PC-9 (cell line): ENCODE data around the gene MAPK8IP3. TPM values are rescaled to one million over a fixed set of nuclear protein-coding genes. Genes with fewer than 3 reads are reported as not detected.

Source experiments
- BruUV-seq: library from RNA; stranded (reverse); fragments of 400-500 nt; replicated peaks from 2 replicates; lab custom pipeline; 2021; lab: Mats Ljungman, UMichigan
- CTCF ChIA-PET: fragments of 300-600 bp; sonication (Branson Sonifier 250); formaldehyde crosslinking; loops from one replicate; lab custom pipeline; 2022; ENCODE audit warnings: antibody characterized with exemption; lab: Charles Lee
- POLR2A ChIA-PET: fragments of 300-600 bp; sonication (Branson Sonifier 250); formaldehyde crosslinking; loops from one replicate; lab custom pipeline; 2022; ENCODE audit warnings: antibody characterized with exemption; ENCODE audit not compliant: unreplicated experiment; lab: Charles Lee
- DNase-seq, 2 experiments: peaks; one replicate each; pipeline versions ENCODE4 v3.0.0 to v3.0.0-alpha.2; 2015 to 2022; ENCODE audit warnings: mixed read lengths in 1 of 2
- H2AFZ ChIP-seq: fragments of 200-600 bp; sonication (generic); 2 replicates; pipeline ENCODE4 v1.8.1; 2017; ENCODE audit warnings: antibody characterized with exemption
- H3F3A ChIP-seq: fragments of 200-600 bp; sonication (generic); 2 replicates; pipeline ENCODE4 v1.8.1; 2017; ENCODE audit warnings: antibody characterized with exemption, mild to moderate bottlenecking, low read depth; ENCODE audit not compliant: insufficient read depth
- H3K27ac ChIP-seq: fragments of 200-600 bp; sonication (generic); 2 replicates; pipeline ENCODE4 v1.6.1; 2016; ENCODE audit warnings: mixed run types
- H3K27me3 ChIP-seq: fragments of 200-600 bp; sonication (generic); 2 replicates; pipeline ENCODE4 v1.6.1; 2016; ENCODE audit warnings: low read depth, mixed run types; ENCODE audit not compliant: insufficient read depth
- H3K36me3 ChIP-seq: fragments of 200-600 bp; sonication (generic); 2 replicates; pipeline ENCODE4 v1.6.1; 2016; ENCODE audit warnings: low read depth, mixed run types
- H3K4me1 ChIP-seq: fragments of 200-600 bp; sonication (generic); replicated peaks from 2 replicates; pipeline ENCODE4 v1.6.1; 2016; ENCODE audit warnings: mixed run types; ENCODE audit not compliant: insufficient read depth
- H3K4me2 ChIP-seq: fragments of 200-600 bp; sonication (generic); 2 replicates; pipeline ENCODE4 v1.6.1; 2017; ENCODE audit warnings: mixed run types
- H3K4me3 ChIP-seq: fragments of 200-600 bp; sonication (generic); 2 replicates; pipeline ENCODE4 v1.6.1; 2016; ENCODE audit warnings: mixed run types
- H3K79me2 ChIP-seq: fragments of 200-600 bp; sonication (generic); 2 replicates; pipeline ENCODE4 v1.6.1; 2017; ENCODE audit warnings: low read depth, mixed run types
- H3K9me2 ChIP-seq: fragments of 200-600 bp; sonication (generic); 2 replicates; pipeline ENCODE4 v1.8.1; 2017; ENCODE audit warnings: mild to moderate bottlenecking; ENCODE audit not compliant: insufficient read depth
- H3K9me3 ChIP-seq: fragments of 200-600 bp; sonication (generic); 2 replicates; pipeline ENCODE4 v1.8.1; 2016; ENCODE audit warnings: low read depth; ENCODE audit not compliant: insufficient read depth
- H4K20me1 ChIP-seq: fragments of 200-600 bp; sonication (generic); 2 replicates; pipeline ENCODE4 v1.8.1; 2017; ENCODE audit not compliant: insufficient read depth
- EZH2 ChIP-seq: fragments of 200-600 bp; sonication (generic); IDR thresholded peaks from 2 replicates; pipeline ENCODE4 v1.8.0; 2017; ENCODE audit warnings: antibody characterized with exemption, low read depth
- intact Hi-C: fragments of 100-400 bp; cut with micrococcal nuclease; formaldehyde crosslinking; loops from one replicate; pipeline ENCODE4 v1.10.0; 2022; ENCODE audit not compliant: unreplicated experiment
- total RNA-seq: library from RNA; stranded (reverse); gene quantifications from 2 replicates; pipeline ENCODE4 v1.2.3, GENCODE V29; 2021
- TF ChIP-seq, protein P1 (sequence below): fragments of 200-600 bp; sonication (generic); conservative IDR thresholded peaks from 2 replicates; pipeline ENCODE4 v1.6.1; 2017; ENCODE audit warnings: mixed run types, antibody characterized with exemption, mild to moderate bottlenecking, moderate library complexity

MAPK8IP3 gene
- total RNA-seq, 1 experiment from 2014 or later = 125 TPM

DNA sequence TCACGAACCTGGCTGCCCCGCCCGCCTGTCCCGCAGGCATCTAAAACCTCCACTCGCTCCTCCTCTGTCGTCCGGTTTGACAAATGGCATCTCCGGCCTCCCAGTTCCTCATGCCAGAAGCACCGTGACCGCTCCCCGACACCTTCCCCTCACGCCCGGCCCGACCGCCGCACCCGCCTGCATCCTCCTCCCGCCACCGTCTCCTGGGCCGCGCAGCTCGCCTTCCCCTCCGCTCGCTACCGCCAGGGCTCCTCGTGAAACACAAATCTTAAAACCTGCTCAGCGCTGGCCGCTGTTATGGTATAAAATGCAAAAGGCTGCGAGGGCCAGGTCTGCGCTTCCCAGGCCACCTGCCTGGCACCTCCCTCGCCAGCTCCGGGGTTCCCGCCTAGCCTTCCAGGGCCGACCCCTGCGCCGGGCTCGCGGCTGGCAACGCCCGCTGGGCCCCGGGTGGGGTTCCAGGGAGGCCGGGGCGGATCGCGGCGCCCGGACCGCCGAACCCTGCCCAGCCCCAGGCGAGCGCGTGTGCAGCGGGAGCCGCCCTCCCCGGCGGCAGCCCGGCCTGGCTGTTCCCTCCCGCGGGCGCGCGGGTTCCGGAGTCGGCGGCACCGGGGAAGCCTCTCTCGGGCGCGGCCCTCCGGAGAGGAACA, 75.9 kb downstream of the MAPK8IP3 start:
- Histone ChIP-seq H3K27ac (peak overlapping the region; percentile 50; the same call in 1 of the 2 replicates), H3K27me3 (no peaks in the 10 kb centered on the region), H3K79me2 (peaks cover 55% of the 10 kb centered on the region), H3F3A (peaks cover 26% of the 10 kb centered on the region), H2AFZ (peak overlapping the region; percentile 22; the same call in 1 of the 2 replicates), H3K9me3 (no peaks in the 10 kb centered on the region), H4K20me1 (peaks cover 48% of the 10 kb centered on the region), H3K4me2 (peak overlapping the region; percentile 91), H3K4me3 (peak overlapping the region; percentile 93), H3K36me3 (0 out of 2 replicates have a peak, but pooled peaks cover 8% of the 10 kb centered on the region), H3K9me2 (no peaks in the 10 kb centered on the region), H3K4me1 (peaks cover 15% of the 10 kb centered on the region)
- DNase-seq = peak; percentile 55 to 65
- TF ChIP-seq, protein P1, sequence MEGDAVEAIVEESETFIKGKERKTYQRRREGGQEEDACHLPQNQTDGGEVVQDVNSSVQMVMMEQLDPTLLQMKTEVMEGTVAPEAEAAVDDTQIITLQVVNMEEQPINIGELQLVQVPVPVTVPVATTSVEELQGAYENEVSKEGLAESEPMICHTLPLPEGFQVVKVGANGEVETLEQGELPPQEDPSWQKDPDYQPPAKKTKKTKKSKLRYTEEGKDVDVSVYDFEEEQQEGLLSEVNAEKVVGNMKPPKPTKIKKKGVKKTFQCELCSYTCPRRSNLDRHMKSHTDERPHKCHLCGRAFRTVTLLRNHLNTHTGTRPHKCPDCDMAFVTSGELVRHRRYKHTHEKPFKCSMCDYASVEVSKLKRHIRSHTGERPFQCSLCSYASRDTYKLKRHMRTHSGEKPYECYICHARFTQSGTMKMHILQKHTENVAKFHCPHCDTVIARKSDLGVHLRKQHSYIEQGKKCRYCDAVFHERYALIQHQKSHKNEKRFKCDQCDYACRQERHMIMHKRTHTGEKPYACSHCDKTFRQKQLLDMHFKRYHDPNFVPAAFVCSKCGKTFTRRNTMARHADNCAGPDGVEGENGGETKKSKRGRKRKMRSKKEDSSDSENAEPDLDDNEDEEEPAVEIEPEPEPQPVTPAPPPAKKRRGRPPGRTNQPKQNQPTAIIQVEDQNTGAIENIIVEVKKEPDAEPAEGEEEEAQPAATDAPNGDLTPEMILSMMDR = no peak
- TF ChIP-seq EZH2 = no peak
- ChIA-PET POLR2A (interaction anchor here (0.5 to 1.1 kb wide), 6 partner anchors 8 to 485 kb away, joined by 3 to 11 read pairs (median 8); partner anchors contain the start of gene MAPK8IP3), CTCF (interaction anchor here (1.3 to 1.6 kb wide), 2 partner anchors 8 to 76 kb away, joined by 6 to 9 read pairs; partner anchors contain the start of gene MAPK8IP3)
- BruUV-seq = no TSS peak
- intact Hi-C loops = loop anchor here (5.0 kb wide), 2 partner anchors 160 to 370 kb away; partner anchors contain the start of gene MSRB1

DNA sequence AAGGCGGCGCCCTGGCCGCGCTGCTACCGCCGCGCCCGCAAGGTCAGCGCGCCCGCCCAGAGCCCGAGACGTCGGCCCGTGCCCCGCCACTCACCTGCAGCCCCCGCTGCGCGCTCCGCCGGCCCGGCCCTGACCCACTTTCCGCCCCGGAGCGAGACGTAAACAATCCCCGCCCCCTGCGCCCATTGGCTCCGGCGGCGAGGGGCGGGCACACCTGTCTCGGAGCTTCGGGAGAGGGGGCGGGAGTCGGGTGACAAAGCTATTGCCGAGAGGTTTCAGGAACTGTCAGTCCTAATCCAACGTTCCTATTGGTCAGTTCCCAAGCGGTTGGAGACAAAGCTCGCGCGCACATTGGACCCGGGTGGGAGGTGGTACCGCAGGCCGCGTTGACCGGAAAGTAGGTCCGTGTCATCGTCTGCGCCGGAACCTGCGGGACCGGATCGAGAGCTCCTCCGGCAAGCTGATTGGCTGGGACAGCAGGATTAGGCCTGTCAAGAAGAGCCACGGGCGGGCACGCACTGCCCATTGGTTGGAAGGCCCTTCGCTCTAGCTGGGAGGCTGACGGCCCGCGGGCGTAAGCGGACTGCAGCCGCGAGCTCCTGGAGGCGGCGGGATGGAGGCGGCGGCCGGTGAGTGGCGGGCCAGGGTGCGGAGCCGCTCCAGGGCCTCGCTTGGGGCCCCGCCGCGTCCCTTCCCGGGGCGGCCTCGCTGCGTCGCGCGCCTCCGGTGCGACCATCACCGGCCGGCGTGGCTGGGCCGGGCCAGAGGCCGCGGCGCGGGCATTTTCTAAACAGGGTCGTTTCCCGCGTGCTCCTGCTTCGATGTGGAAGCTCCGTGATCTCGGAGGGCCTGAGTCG, 76.6 kb downstream of the MAPK8IP3 start, which contains the start of the genes NUBP2 and SPSB3:
TSS of gene NUBP2 (plus strand) at position 553 of the 857 bp plus-strand sequence. CDS start at position 614, 61 bp downstream.
TSS of gene SPSB3 (minus strand) at position 164 of the 857 bp plus-strand sequence. CDS start 1,088 bp downstream, outside the sequence.
- peak; percentile 99 to 100 for DNase-seq
- peak within 1 kb of the TSS; percentile 93 for H3K4me3 ChIP-seq
- H3K4me2 ChIP-seq = peak within 1 kb of the TSS; percentile 91
- no peaks in the 10 kb centered on the region for H3K9me3 ChIP-seq
- H2AFZ ChIP-seq = peak within 1 kb of the TSS; percentile 79
- ChIA-PET CTCF (interaction anchor here (0.6 to 1.6 kb wide), 3 partner anchors 9 to 358 kb away, joined by 6 to 9 read pairs (median 6); partner anchors contain the start of gene MAPK8IP3), POLR2A (interaction anchor here (0.5 to 1.1 kb wide), 12 partner anchors 9 to 1104 kb away, joined by 3 to 11 read pairs (median 4); partner anchors contain the start of genes CEMP1 and MAPK8IP3)
- peak within 1 kb of the TSS; percentile 50; the same call in 1 of the 2 replicates for H3K27ac ChIP-seq
- TF ChIP-seq, protein P1 = no peak
- TF ChIP-seq EZH2 = no peak
- peaks cover 23% of the 10 kb centered on the region; the same call in 1 of the 2 replicates for H3F3A ChIP-seq
- H3K79me2 ChIP-seq = peaks cover 55% of the 10 kb centered on the region
- no peaks in the 10 kb centered on the region for H3K9me2 ChIP-seq
- H3K4me1 ChIP-seq = peaks cover 15% of the 10 kb centered on the region
- H4K20me1 ChIP-seq = peaks cover 43% of the 10 kb centered on the region
- no peaks in the 10 kb centered on the region for H3K27me3 ChIP-seq
- no TSS peak for BruUV-seq
- 0 out of 2 replicates have a peak, but pooled peaks cover 7% of the 10 kb centered on the region for H3K36me3 ChIP-seq
- intact Hi-C loops = loop anchor here (5.0 kb wide), 2 partner anchors 160 to 370 kb away; partner anchors contain the start of gene MSRB1
